ENCODE data around the gene FRMD8. TPM values are rescaled to one million over a fixed set of nuclear protein-coding genes. Genes with fewer than 3 reads are reported as not detected.

The FRMD8 gene
- total RNA-seq, 4 donors from 2014 or later: 19.9 to 31.5 (median 21.3) TPM

DNA sequence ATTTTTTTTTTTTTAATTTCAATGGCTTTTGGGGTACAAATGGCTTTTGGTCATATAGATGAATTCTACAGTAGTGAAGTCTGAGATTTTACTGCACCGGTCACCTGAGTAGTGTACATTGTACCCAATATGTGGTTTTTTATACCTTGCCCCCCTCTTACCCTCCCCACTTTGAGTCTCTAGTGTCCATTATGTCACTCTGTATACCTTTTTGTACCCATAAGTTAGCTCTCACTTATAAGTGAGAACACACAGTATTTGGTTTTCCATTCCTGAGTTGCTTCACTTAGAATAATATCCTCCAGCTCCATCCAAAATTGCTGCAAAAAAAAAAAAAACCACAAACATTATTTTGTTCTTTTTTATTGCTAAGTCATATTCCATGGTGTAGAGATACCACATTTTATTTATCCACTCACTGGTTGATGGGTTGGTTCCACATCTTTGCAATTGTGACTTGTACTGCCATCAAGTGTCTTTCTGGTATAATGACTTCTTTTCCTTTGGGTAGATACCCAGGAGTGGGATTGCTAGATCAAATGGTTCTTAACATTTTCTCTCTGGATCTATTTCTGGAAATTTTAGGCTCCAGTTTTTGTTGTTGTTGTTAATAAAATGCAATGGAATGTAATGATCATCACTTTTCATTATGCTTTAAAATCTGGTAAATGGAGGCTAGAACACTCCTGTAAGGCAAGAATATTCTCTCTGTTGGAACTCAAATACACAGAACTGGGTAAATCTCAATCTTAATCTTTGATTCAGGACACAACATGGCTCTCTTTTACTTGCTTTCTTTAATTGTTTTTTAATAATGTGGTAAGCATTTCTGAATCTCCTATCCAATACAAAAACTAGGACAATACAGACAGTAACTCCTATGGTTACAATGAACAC, 46.5 kb downstream of the FRMD8 start:
- ATAC-seq: no peak
- H3K9me3 ChIP-seq: no peaks in the 10 kb centered on the region
- no peak overlapping the region for H3K4me3 ChIP-seq
- peaks cover 14 to 55% of the 10 kb centered on the region in 2 donors for H3K36me3 ChIP-seq
- WGBS, 2 donors (ENCODE audit: low coverage in 1 of 2): 92 to 100% methylated on average over 1 of the region's 1 CpG
- H3K27ac ChIP-seq: peak overlapping the region in 2 of 4 donors; percentile 97 to 99
- peaks cover 33 to 99% (median 46%) of the 10 kb centered on the region in 3 donors for H3K4me1 ChIP-seq
- TF ChIP-seq POLR2A (IDR thresholded peaks at IDR 0.05): no peak
- TF ChIP-seq POLR2AphosphoS5 (IDR thresholded peaks at IDR 0.05): peak; percentile 65
- TF ChIP-seq, protein P1, sequence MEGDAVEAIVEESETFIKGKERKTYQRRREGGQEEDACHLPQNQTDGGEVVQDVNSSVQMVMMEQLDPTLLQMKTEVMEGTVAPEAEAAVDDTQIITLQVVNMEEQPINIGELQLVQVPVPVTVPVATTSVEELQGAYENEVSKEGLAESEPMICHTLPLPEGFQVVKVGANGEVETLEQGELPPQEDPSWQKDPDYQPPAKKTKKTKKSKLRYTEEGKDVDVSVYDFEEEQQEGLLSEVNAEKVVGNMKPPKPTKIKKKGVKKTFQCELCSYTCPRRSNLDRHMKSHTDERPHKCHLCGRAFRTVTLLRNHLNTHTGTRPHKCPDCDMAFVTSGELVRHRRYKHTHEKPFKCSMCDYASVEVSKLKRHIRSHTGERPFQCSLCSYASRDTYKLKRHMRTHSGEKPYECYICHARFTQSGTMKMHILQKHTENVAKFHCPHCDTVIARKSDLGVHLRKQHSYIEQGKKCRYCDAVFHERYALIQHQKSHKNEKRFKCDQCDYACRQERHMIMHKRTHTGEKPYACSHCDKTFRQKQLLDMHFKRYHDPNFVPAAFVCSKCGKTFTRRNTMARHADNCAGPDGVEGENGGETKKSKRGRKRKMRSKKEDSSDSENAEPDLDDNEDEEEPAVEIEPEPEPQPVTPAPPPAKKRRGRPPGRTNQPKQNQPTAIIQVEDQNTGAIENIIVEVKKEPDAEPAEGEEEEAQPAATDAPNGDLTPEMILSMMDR (IDR thresholded peaks at IDR 0.05): peak in 3 of 4 experiments; percentile 18 to 30 (median 28)
- TF ChIP-seq EP300 (IDR thresholded peaks at IDR 0.05): no peak
- H3K27me3 ChIP-seq: no peaks in the 10 kb centered on the region

- H3K4me1 ChIP-seq: peaks cover 33 to 99% (median 41%) of the 10 kb centered on the region in 3 donors
- no peak for TF ChIP-seq POLR2AphosphoS5 (IDR thresholded peaks at IDR 0.05)
- no peak for TF ChIP-seq EP300 (IDR thresholded peaks at IDR 0.05)
- TF ChIP-seq POLR2A (IDR thresholded peaks at IDR 0.05): no peak
- 86 to 100% methylated on average over 2 of the region's 2 CpGs for WGBS, 2 donors (ENCODE audit: low coverage in 1 of 2)
These were observed 47.2 kb downstream of the FRMD8 start for GRCh38 chr11:65433657-65434056.

DNA sequence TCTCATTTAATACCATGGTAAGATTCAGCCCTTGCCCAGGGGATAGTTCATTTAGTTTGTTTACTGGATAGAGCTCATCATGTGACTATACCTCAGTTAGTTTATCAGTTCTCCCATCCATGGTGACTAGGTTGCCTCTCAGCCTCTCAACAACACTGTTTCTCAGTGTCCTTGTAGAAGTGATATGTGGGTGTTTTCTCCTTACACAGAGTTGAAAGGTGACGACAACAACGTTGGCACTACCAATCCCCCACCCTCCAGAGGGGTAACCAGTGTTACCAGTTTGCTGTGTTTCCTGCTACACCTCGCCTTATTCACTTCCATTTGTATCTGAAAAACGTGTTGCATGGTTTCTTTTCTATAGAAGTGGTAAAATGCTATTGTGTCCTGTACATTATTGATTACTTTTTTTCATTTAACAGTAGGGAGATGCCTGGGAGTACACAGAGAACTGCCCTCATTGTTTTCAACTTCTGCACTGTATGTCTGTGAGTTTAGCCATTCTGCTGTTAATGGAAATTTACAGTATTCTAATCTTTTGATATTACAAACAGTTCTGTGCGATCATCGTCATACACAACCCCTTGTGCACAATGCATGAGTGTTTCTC, 47.7 kb downstream of the FRMD8 start:
- Histone ChIP-seq H3K27me3 (no peaks in the 10 kb centered on the region), H3K9me3 (no peaks in the 10 kb centered on the region), H3K36me3 (peaks cover 18 to 67% of the 10 kb centered on the region in 2 donors), H3K4me3 (peak overlapping the region in 1 of 2 donors; percentile 6), H3K4me1 (peaks cover 33 to 99% (median 44%) of the 10 kb centered on the region in 3 donors), H3K27ac (peak overlapping the region; percentile 46 to 71 (median 58))
- WGBS, 2 donors (ENCODE audit: low coverage in 1 of 2): 43 to 57% methylated on average over 6 of the region's 6 CpGs
- ATAC-seq: no peak
- TF ChIP-seq POLR2A (IDR thresholded peaks at IDR 0.05): no peak
- TF ChIP-seq EP300 (IDR thresholded peaks at IDR 0.05): no peak
- TF ChIP-seq POLR2AphosphoS5 (IDR thresholded peaks at IDR 0.05): peak; percentile 56
- TF ChIP-seq, protein P1 (IDR thresholded peaks at IDR 0.05): no peak

More at GRCh38 chr11:65433657-65434056, 47.2 kb downstream of the FRMD8 start:
- no peaks in the 10 kb centered on the region for H3K27me3 ChIP-seq
- H3K27ac ChIP-seq: peak overlapping the region in 3 of 4 donors; percentile 46 to 99 (median 65)
- peak overlapping the region in 1 of 2 donors; percentile 6 for H3K4me3 ChIP-seq
- ATAC-seq: no peak
- H3K36me3 ChIP-seq: peaks cover 14 to 62% of the 10 kb centered on the region in 2 donors
- no peaks in the 10 kb centered on the region for H3K9me3 ChIP-seq

DNA sequence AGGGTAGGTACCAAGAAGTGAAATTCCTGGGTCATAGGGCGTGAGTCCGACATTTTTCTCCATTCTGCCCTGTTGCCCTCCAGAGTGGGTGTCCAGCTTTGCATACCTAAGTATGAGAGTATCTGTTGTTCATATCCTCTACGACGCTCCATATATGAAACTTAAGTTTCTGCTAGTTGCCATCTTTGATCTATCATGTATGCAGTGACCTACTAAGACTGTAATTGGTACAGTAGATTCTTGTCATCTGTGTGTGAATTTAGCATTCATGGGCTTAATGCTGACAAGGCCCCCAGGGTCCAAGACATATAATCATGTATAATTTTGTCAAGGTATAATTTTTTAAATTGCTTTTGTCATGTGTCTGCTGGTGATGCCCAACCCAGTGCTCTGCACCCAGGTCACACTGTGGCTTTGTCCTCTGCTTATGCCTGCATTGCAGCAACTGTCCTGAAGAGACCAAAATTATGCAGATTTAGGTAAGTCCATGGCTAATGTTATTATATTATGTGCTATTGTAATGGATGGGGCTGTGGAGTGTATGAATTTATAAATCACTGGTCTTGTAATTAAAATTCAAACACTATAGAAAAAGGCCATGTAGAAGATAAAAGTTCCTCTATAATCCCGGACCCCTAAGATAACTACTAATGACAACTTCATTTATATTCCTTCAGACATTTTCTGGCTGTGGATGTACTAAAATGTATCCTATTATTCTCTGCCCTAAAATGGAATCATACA, 48.4 kb downstream of the FRMD8 start:
- TF ChIP-seq POLR2AphosphoS5 (IDR thresholded peaks at IDR 0.05) (peak; percentile 18), EP300 (IDR thresholded peaks at IDR 0.05) (no peak), POLR2A (IDR thresholded peaks at IDR 0.05) (no peak)
- TF ChIP-seq, protein P1 (IDR thresholded peaks at IDR 0.05): peak in 1 of 4 experiments; percentile 16
- peaks cover 33 to 99% (median 50%) of the 10 kb centered on the region in 3 donors for H3K4me1 ChIP-seq
- H3K9me3 ChIP-seq: no peaks in the 10 kb centered on the region
- H3K27me3 ChIP-seq: no peaks in the 10 kb centered on the region
- H3K36me3 ChIP-seq: peaks cover 18 to 71% of the 10 kb centered on the region in 2 donors
- ATAC-seq: no peak
- no peak overlapping the region for H3K4me3 ChIP-seq
- WGBS, 2 donors (ENCODE audit: low coverage in 1 of 2): 70% methylated on average over 5 of the region's 5 CpGs
- H3K27ac ChIP-seq: peak overlapping the region; percentile 46 to 75 (median 61)
